ENCODE data around the gene IGSF9.

Gene IGSF9

GRCh38 chr1:159892944-159893343 is 52.5 kb downstream of the IGSF9 start:
- Histone ChIP-seq H3K27me3 (ENCODE audit: control insufficient read depth, insufficient read depth, low read length) (no peaks in the 10 kb centered on the region), H3K4me3 (ENCODE audit: low read depth, low read length) (no peak overlapping the region), H3K36me3 (ENCODE audit: control insufficient read depth, insufficient read depth, low read length) (no peaks in the 10 kb centered on the region), H3K9ac (ENCODE audit: low read length) (no peak overlapping the region), H3K27ac (ENCODE audit: low read depth, low read length) (no peak overlapping the region), H3K4me1 (ENCODE audit: control insufficient read depth, insufficient read depth, low read length) (peaks cover 11% of the 10 kb centered on the region; the same call in 1 of the 2 replicates), H3K9me3 (ENCODE audit: control insufficient read depth, insufficient read depth, low read depth, low read length) (no peaks in the 10 kb centered on the region)

- H3K36me3 ChIP-seq (ENCODE audit: control insufficient read depth, insufficient read depth, low read length): no peaks in the 10 kb centered on the region
- H3K27ac ChIP-seq (ENCODE audit: low read depth, low read length): no peak overlapping the region
- H3K4me1 ChIP-seq (ENCODE audit: control insufficient read depth, insufficient read depth, low read length): peaks cover 11% of the 10 kb centered on the region; the same call in 1 of the 2 replicates
- H3K9me3 ChIP-seq (ENCODE audit: control insufficient read depth, insufficient read depth, low read depth, low read length): no peaks in the 10 kb centered on the region
- no peak overlapping the region for H3K4me3 ChIP-seq (ENCODE audit: low read depth, low read length)
- no peak overlapping the region for H3K9ac ChIP-seq (ENCODE audit: low read length)
- no peaks in the 10 kb centered on the region for H3K27me3 ChIP-seq (ENCODE audit: control insufficient read depth, insufficient read depth, low read length)
Observed at GRCh38 chr1:159891275-159892157, 53.9 kb downstream of the IGSF9 start.

- Histone ChIP-seq H3K27ac (ENCODE audit: low read depth, low read length) (no peak overlapping the region), H3K36me3 (ENCODE audit: control insufficient read depth, insufficient read depth, low read length) (no peaks in the 10 kb centered on the region), H3K9me3 (ENCODE audit: control insufficient read depth, insufficient read depth, low read depth, low read length) (no peaks in the 10 kb centered on the region), H3K4me3 (ENCODE audit: low read depth, low read length) (no peak overlapping the region), H3K27me3 (ENCODE audit: control insufficient read depth, insufficient read depth, low read length) (no peaks in the 10 kb centered on the region), H3K9ac (ENCODE audit: low read length) (no peak overlapping the region), H3K4me1 (ENCODE audit: control insufficient read depth, insufficient read depth, low read length) (peaks cover 11% of the 10 kb centered on the region; the same call in 1 of the 2 replicates)
Observed at GRCh38 chr1:159890390-159890789, 55.0 kb downstream of the IGSF9 start.

- Histone ChIP-seq H3K9ac (ENCODE audit: low read length) (no peak overlapping the region), H3K4me3 (ENCODE audit: low read depth, low read length) (no peak overlapping the region), H3K27me3 (ENCODE audit: control insufficient read depth, insufficient read depth, low read length) (no peaks in the 10 kb centered on the region), H3K36me3 (ENCODE audit: control insufficient read depth, insufficient read depth, low read length) (no peaks in the 10 kb centered on the region), H3K4me1 (ENCODE audit: control insufficient read depth, insufficient read depth, low read length) (peaks cover 11% of the 10 kb centered on the region; the same call in 1 of the 2 replicates), H3K9me3 (ENCODE audit: control insufficient read depth, insufficient read depth, low read depth, low read length) (no peaks in the 10 kb centered on the region), H3K27ac (ENCODE audit: low read depth, low read length) (no peak overlapping the region)
Observed at GRCh38 chr1:159889821-159890252, 55.6 kb downstream of the IGSF9 start.

- H3K4me3 ChIP-seq (ENCODE audit: low read depth, low read length): no peak overlapping the region
- no peaks in the 10 kb centered on the region for H3K36me3 ChIP-seq (ENCODE audit: control insufficient read depth, insufficient read depth, low read length)
Observed at GRCh38 chr1:159889202-159889601, 56.2 kb downstream of the IGSF9 start.

GRCh38 chr1:159884296-159884695 is 61.1 kb downstream of the IGSF9 start:
- Histone ChIP-seq H3K27me3 (ENCODE audit: control insufficient read depth, insufficient read depth, low read length) (no peaks in the 10 kb centered on the region; the same call in 1 of the 2 replicates), H3K4me1 (ENCODE audit: control insufficient read depth, insufficient read depth, low read length) (peaks cover 13% of the 10 kb centered on the region), H3K9me3 (ENCODE audit: control insufficient read depth, insufficient read depth, low read depth, low read length) (no peaks in the 10 kb centered on the region), H3K9ac (ENCODE audit: low read length) (no peak overlapping the region), H3K36me3 (ENCODE audit: control insufficient read depth, insufficient read depth, low read length) (no peaks in the 10 kb centered on the region), H3K4me3 (ENCODE audit: low read depth, low read length) (no peak overlapping the region), H3K27ac (ENCODE audit: low read depth, low read length) (no peak overlapping the region)

More at GRCh38 chr1:159889202-159889601, 56.2 kb downstream of the IGSF9 start:
- no peak overlapping the region for H3K9ac ChIP-seq (ENCODE audit: low read length)
- no peaks in the 10 kb centered on the region for H3K27me3 ChIP-seq (ENCODE audit: control insufficient read depth, insufficient read depth, low read length)
- peaks cover 11% of the 10 kb centered on the region; the same call in 1 of the 2 replicates for H3K4me1 ChIP-seq (ENCODE audit: control insufficient read depth, insufficient read depth, low read length)
- H3K27ac ChIP-seq (ENCODE audit: low read depth, low read length): no peak overlapping the region
- no peaks in the 10 kb centered on the region for H3K9me3 ChIP-seq (ENCODE audit: control insufficient read depth, insufficient read depth, low read depth, low read length)

- no peak overlapping the region for H3K4me3 ChIP-seq (ENCODE audit: low read depth, low read length)
- H3K36me3 ChIP-seq (ENCODE audit: control insufficient read depth, insufficient read depth, low read length): no peaks in the 10 kb centered on the region
- H3K9me3 ChIP-seq (ENCODE audit: control insufficient read depth, insufficient read depth, low read depth, low read length): no peaks in the 10 kb centered on the region
- H3K27ac ChIP-seq (ENCODE audit: low read depth, low read length): no peak overlapping the region
- H3K9ac ChIP-seq (ENCODE audit: low read length): no peak overlapping the region
- no peaks in the 10 kb centered on the region; the same call in 1 of the 2 replicates for H3K27me3 ChIP-seq (ENCODE audit: control insufficient read depth, insufficient read depth, low read length)
- H3K4me1 ChIP-seq (ENCODE audit: control insufficient read depth, insufficient read depth, low read length): peaks cover 13% of the 10 kb centered on the region
Observed at GRCh38 chr1:159883134-159883533, 62.3 kb downstream of the IGSF9 start.

GRCh38 chr1:159882527-159882862 is 62.9 kb downstream of the IGSF9 start:
- H3K4me3 ChIP-seq (ENCODE audit: low read depth, low read length): no peak overlapping the region
- no peaks in the 10 kb centered on the region; the same call in 1 of the 2 replicates for H3K27me3 ChIP-seq (ENCODE audit: control insufficient read depth, insufficient read depth, low read length)
- no peaks in the 10 kb centered on the region for H3K36me3 ChIP-seq (ENCODE audit: control insufficient read depth, insufficient read depth, low read length)
- H3K9me3 ChIP-seq (ENCODE audit: control insufficient read depth, insufficient read depth, low read depth, low read length): no peaks in the 10 kb centered on the region
- H3K27ac ChIP-seq (ENCODE audit: low read depth, low read length): no peak overlapping the region
- H3K9ac ChIP-seq (ENCODE audit: low read length): no peak overlapping the region
- H3K4me1 ChIP-seq (ENCODE audit: control insufficient read depth, insufficient read depth, low read length): peaks cover 13% of the 10 kb centered on the region

GRCh38 chr1:159881622-159882526 is 63.5 kb downstream of the IGSF9 start:
- Histone ChIP-seq H3K9ac (ENCODE audit: low read length) (no peak overlapping the region), H3K4me1 (ENCODE audit: control insufficient read depth, insufficient read depth, low read length) (peaks cover 13% of the 10 kb centered on the region), H3K36me3 (ENCODE audit: control insufficient read depth, insufficient read depth, low read length) (no peaks in the 10 kb centered on the region), H3K27me3 (ENCODE audit: control insufficient read depth, insufficient read depth, low read length) (no peaks in the 10 kb centered on the region; the same call in 1 of the 2 replicates), H3K4me3 (ENCODE audit: low read depth, low read length) (no peak overlapping the region), H3K27ac (ENCODE audit: low read depth, low read length) (no peak overlapping the region), H3K9me3 (ENCODE audit: control insufficient read depth, insufficient read depth, low read depth, low read length) (no peaks in the 10 kb centered on the region)

- Histone ChIP-seq H3K9me3 (ENCODE audit: control insufficient read depth, insufficient read depth, low read depth, low read length) (no peaks in the 10 kb centered on the region), H3K4me3 (ENCODE audit: low read depth, low read length) (no peak overlapping the region), H3K27me3 (ENCODE audit: control insufficient read depth, insufficient read depth, low read length) (no peaks in the 10 kb centered on the region; the same call in 1 of the 2 replicates), H3K9ac (ENCODE audit: low read length) (no peak overlapping the region), H3K36me3 (ENCODE audit: control insufficient read depth, insufficient read depth, low read length) (no peaks in the 10 kb centered on the region), H3K4me1 (ENCODE audit: control insufficient read depth, insufficient read depth, low read length) (peaks cover 13% of the 10 kb centered on the region), H3K27ac (ENCODE audit: low read depth, low read length) (no peak overlapping the region)
Observed at GRCh38 chr1:159880430-159880829, 65.0 kb downstream of the IGSF9 start.

Data from HUES6 (cell line).